Measurements from ENCODE around the gene MLLT10.

DNA sequence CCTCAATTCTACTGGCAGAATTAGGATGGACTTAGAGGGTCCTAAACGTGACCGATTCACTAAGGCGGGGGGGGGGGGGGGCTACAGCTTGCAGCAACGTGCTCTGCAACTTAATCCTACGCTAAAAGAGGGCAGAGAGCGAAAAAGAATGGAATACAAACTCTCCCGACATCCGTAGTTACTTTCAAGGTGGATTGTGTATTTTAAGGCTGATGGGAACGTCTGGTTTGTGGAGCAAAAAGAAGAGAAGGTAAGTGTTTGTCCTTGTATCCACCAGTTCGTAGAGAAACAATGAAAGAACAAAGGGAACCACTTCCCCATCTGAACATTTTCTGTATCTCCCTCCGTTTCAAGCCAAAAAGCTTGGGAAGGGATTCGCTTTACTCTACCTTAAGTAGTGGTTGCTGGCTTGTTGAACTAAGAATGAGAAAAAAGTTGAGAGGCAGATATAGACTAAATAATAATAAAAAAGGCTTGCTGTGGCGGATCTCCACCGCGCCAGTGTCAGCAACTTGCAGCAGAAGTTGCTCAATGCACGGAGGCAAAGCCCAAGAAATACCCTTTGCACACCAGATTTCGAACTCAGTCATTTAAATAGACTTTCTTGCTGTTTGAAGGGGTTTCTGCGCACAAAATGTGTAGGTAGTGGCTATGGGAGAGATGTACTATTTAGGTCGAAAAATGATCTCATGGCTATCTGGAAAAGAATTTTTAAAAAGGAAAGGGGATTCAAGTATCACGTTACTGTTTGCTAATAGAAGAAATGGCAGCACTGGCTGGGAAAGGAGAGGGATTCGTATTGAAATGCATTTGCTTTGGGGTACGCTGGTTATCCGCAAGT is 9.3 kb upstream of the MLLT10 start:
- TF ChIP-seq, protein P1, sequence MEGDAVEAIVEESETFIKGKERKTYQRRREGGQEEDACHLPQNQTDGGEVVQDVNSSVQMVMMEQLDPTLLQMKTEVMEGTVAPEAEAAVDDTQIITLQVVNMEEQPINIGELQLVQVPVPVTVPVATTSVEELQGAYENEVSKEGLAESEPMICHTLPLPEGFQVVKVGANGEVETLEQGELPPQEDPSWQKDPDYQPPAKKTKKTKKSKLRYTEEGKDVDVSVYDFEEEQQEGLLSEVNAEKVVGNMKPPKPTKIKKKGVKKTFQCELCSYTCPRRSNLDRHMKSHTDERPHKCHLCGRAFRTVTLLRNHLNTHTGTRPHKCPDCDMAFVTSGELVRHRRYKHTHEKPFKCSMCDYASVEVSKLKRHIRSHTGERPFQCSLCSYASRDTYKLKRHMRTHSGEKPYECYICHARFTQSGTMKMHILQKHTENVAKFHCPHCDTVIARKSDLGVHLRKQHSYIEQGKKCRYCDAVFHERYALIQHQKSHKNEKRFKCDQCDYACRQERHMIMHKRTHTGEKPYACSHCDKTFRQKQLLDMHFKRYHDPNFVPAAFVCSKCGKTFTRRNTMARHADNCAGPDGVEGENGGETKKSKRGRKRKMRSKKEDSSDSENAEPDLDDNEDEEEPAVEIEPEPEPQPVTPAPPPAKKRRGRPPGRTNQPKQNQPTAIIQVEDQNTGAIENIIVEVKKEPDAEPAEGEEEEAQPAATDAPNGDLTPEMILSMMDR (IDR thresholded peaks at IDR 0.05) = no peak
- TF ChIP-seq POLR2A (IDR thresholded peaks at IDR 0.05) = no peak

Data from right lobe of liver (tissue), 4 donors.